HG03045 (cell line): ENCODE measurements around the gene APBB1.

Experiments used
- ATAC-seq: cut with Tn5 transposase; IDR thresholded peaks from one replicate; pipeline ENCODE4 v1.9.1; 2021; ENCODE audit warnings: mild to moderate bottlenecking, moderate library complexity; ENCODE audit not compliant: unreplicated experiment

Gene APBB1

GRCh38 chr11:6354651-6355485 lies 64.0 kb downstream of the APBB1 start:
- ATAC-seq: no peak

GRCh38 chr11:6353367-6353987 lies 65.4 kb downstream of the APBB1 start:
- ATAC-seq: peak; percentile 51

- ATAC-seq: no peak
Measured at GRCh38 chr11:6351782-6352382, 67.0 kb downstream of the APBB1 start.

- no peak for ATAC-seq
Measured at GRCh38 chr11:6350486-6350885, 68.4 kb downstream of the APBB1 start.

GRCh38 chr11:6350043-6350442 lies 68.9 kb downstream of the APBB1 start:
- ATAC-seq: no peak

GRCh38 chr11:6345366-6345765 lies 73.5 kb downstream of the APBB1 start:
- no peak for ATAC-seq
